ENCODE data around the gene MAP4K2. TPM values are rescaled to one million over a fixed set of nuclear protein-coding genes. Genes with fewer than 3 reads are reported as not detected.

The MAP4K2 gene
- total RNA-seq, 6 experiments from 2014 or later: 18.0 to 21.6 (median 20.9) TPM

- Mint-ChIP-seq H3K27me3 (ENCODE audit: insufficient read depth) (peaks cover 1% of the 10 kb centered on the region), H3K4me1 (ENCODE audit: low read depth) (no peaks in the 10 kb centered on the region), H3K4me3 (no peak overlapping the region), H3K27ac (no peak overlapping the region), H3K36me3 (ENCODE audit: low read depth) (no peaks in the 10 kb centered on the region), H3K9me3 (no peaks in the 10 kb centered on the region)
- no peak for TF ChIP-seq CTCF (IDR thresholded peaks at IDR 0.05)
- DNase-seq: no peak
These were observed 14.4 kb downstream of the MAP4K2 start for GRCh38 chr11:64788321-64789215.

- TF ChIP-seq CTCF (IDR thresholded peaks at IDR 0.05): peak; percentile 83
- Mint-ChIP-seq H3K36me3 (ENCODE audit: low read depth) (no peaks in the 10 kb centered on the region), H3K4me3 (no peak overlapping the region), H3K4me1 (ENCODE audit: low read depth) (no peaks in the 10 kb centered on the region), H3K9me3 (no peaks in the 10 kb centered on the region), H3K27ac (0 out of 2 replicates have a peak overlapping the region, but pooled peaks have one; percentile 24), H3K27me3 (ENCODE audit: insufficient read depth) (peaks cover 1% of the 10 kb centered on the region; the same call in 1 of the 2 replicates)
- peak; percentile 46 for DNase-seq
These were observed 15.3 kb downstream of the MAP4K2 start for GRCh38 chr11:64787526-64788320.

- peaks cover 1% of the 10 kb centered on the region; the same call in 1 of the 2 replicates for H3K27me3 Mint-ChIP-seq (ENCODE audit: insufficient read depth)
- DNase-seq: no peak
- no peaks in the 10 kb centered on the region for H3K4me1 Mint-ChIP-seq (ENCODE audit: low read depth)
- H3K9me3 Mint-ChIP-seq: no peaks in the 10 kb centered on the region
- H3K36me3 Mint-ChIP-seq (ENCODE audit: low read depth): no peaks in the 10 kb centered on the region
- no peak overlapping the region for H3K4me3 Mint-ChIP-seq
- H3K27ac Mint-ChIP-seq: no peak overlapping the region
- no peak for TF ChIP-seq CTCF (IDR thresholded peaks at IDR 0.05)
These were observed 16.7 kb downstream of the MAP4K2 start for GRCh38 chr11:64786308-64786707.

GRCh38 chr11:64784813-64785581, 18.0 kb downstream of the MAP4K2 start:
- Mint-ChIP-seq H3K27ac (peak overlapping the region; percentile 33; the same call in 1 of the 2 replicates), H3K4me3 (no peak overlapping the region), H3K4me1 (ENCODE audit: low read depth) (no peaks in the 10 kb centered on the region; the same call in 1 of the 2 replicates), H3K36me3 (ENCODE audit: low read depth) (no peaks in the 10 kb centered on the region; the same call in 1 of the 2 replicates), H3K9me3 (no peaks in the 10 kb centered on the region), H3K27me3 (ENCODE audit: insufficient read depth) (peaks cover 1% of the 10 kb centered on the region; the same call in 1 of the 2 replicates)
- DNase-seq: no peak
- TF ChIP-seq CTCF (IDR thresholded peaks at IDR 0.05): no peak

Measured in HFFc6 (cell line).